Upper lobe of right lung (tissue), 1 donor: Measurements from ENCODE around the gene ZNF385C. TPM values are rescaled to one million over a fixed set of nuclear protein-coding genes. Genes with fewer than 3 reads are reported as not detected.

ENCODE experiments used
- ATAC-seq: fragments of 200-7000 bp; cut with Tn5 transposase; one replicate; pipeline ENCODE4 v1.9.1; 2020; ENCODE audit warnings: mild to moderate bottlenecking, moderate library complexity
- DNase-seq: peaks from one replicate; pipeline ENCODE4 v3.0.0-alpha.2; 2020
- H3K27ac ChIP-seq: fragments of 200-600 bp; one replicate; pipeline ENCODE4 v1.8.0; 2022
- H3K27me3 ChIP-seq: fragments of 200-600 bp; one replicate; pipeline ENCODE4 v1.8.0; 2022; ENCODE audit warnings: mild to moderate bottlenecking
- H3K36me3 ChIP-seq: fragments of 200-600 bp; one replicate; pipeline ENCODE4 v1.8.0; 2022
- H3K4me1 ChIP-seq: fragments of 200-600 bp; one replicate; pipeline ENCODE4 v1.8.0; 2022
- H3K4me3 ChIP-seq: fragments of 200-600 bp; one replicate; pipeline ENCODE4 v1.8.0; 2022; ENCODE audit warnings: mild to moderate bottlenecking
- H3K9me3 ChIP-seq: fragments of 200-600 bp; one replicate; pipeline ENCODE4 v1.8.0; 2022
- CTCF ChIP-seq: fragments of 200-600 bp; IDR thresholded peaks from one replicate; pipeline ENCODE4 v1.8.0; 2022; ENCODE audit warnings: antibody characterized with exemption
- intact Hi-C: fragments of 100-400 bp; cut with DNase I; formaldehyde crosslinking; loops from one replicate; pipeline ENCODE4 v1.11.0; 2022
- total RNA-seq: library from RNA; stranded (reverse); fragmentation: NEBNext Ultra II Directional; extraction: Animal tissue kit (Norgen Biotek cat#: 25700); gene quantifications from one replicate; pipeline ENCODE4 v1.2.1, GENCODE V29; 2021
- donor health status: DM: no; HTN: yes; CAD: no; lungs with severe emphysema.

ZNF385C gene
- total RNA-seq, 1 donor from 2014 or later: 0.78 TPM

DNA sequence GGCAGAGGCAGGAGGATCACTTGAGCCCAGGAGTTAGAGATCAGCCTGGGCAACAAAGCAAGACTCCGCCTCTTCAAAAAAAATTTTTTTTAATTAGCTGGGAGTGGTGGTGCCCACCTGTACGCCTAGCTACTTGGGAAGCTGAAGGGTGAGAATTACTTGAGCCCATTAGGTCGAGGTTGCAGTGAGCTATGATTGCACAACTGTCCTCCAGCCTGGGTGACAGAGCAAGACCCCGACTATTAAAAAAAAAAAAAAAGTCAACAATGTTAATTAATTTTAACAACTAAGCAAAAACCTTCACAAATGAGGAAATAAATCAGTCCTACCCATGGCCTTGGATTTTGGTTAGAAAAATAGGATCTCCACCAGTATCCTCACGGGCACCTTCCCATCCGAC is 8.9 kb upstream of the ZNF385C start:
- H3K36me3 ChIP-seq: peaks cover 44% of the 10 kb centered on the region
- H3K9me3 ChIP-seq: no peaks in the 10 kb centered on the region
- peaks cover 11% of the 10 kb centered on the region for H3K4me1 ChIP-seq
- no peak for TF ChIP-seq CTCF
- no peak overlapping the region for H3K27ac ChIP-seq
- no peaks in the 10 kb centered on the region for H3K27me3 ChIP-seq
- DNase-seq: no peak
- intact Hi-C loops: no loop called here
- no peak for ATAC-seq
- H3K4me3 ChIP-seq: no peak overlapping the region

DNA sequence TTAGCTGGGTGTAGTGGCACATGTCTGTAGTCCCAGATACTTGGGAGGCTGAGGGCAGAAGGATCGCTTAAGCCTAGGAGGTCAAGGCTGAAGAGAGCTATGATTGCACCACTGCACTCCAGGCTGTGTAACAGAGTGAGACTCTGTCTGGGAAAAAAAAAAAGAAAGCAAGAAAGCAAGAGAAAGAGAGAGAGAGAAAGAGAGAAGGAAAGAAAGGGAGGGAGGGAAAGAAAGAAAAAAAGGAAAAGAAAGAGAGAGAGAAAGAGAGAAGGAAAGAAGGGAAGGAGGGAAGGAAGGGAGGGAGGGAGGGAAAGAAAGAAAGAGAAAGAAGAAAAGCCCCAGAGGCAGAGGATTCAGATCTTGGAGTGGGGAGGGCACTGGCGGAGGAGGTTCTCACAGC is 7.7 kb upstream of the ZNF385C start:
- ATAC-seq (no peak), DNase-seq (no peak)
- H3K4me3 ChIP-seq: no peak overlapping the region
- H3K36me3 ChIP-seq: peaks cover 44% of the 10 kb centered on the region
- no peak for TF ChIP-seq CTCF
- H3K27me3 ChIP-seq: no peaks in the 10 kb centered on the region
- no peak overlapping the region for H3K27ac ChIP-seq
- intact Hi-C loops: no loop called here
- peaks cover 2% of the 10 kb centered on the region for H3K4me1 ChIP-seq
- H3K9me3 ChIP-seq: no peaks in the 10 kb centered on the region

DNA sequence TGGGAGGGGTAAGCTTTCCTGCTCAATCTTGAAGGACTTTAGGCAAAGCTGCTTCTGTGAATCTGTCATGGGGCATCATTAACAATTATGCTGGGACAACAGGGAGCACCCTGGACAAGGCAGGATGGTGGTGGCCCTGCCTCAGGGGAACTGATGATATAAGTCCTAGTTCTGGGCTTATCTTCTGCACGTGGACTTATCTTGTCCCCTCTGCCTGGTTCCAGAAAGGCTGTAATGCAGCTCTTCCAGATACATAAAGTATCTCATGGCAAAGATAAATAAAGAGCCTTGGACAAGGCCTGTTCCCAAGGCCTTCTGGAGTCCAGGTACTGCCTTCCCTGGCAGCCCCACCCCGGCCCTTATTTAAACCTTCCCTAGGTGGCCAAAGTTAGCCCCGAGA is 6.0 kb upstream of the ZNF385C start:
- Histone ChIP-seq H3K4me3 (no peak overlapping the region), H3K27ac (no peak overlapping the region), H3K36me3 (peaks cover 41% of the 10 kb centered on the region), H3K27me3 (no peaks in the 10 kb centered on the region), H3K4me1 (no peaks in the 10 kb centered on the region), H3K9me3 (no peaks in the 10 kb centered on the region)
- no peak for ATAC-seq
- DNase-seq: no peak
- intact Hi-C loops: no loop called here
- no peak for TF ChIP-seq CTCF

DNA sequence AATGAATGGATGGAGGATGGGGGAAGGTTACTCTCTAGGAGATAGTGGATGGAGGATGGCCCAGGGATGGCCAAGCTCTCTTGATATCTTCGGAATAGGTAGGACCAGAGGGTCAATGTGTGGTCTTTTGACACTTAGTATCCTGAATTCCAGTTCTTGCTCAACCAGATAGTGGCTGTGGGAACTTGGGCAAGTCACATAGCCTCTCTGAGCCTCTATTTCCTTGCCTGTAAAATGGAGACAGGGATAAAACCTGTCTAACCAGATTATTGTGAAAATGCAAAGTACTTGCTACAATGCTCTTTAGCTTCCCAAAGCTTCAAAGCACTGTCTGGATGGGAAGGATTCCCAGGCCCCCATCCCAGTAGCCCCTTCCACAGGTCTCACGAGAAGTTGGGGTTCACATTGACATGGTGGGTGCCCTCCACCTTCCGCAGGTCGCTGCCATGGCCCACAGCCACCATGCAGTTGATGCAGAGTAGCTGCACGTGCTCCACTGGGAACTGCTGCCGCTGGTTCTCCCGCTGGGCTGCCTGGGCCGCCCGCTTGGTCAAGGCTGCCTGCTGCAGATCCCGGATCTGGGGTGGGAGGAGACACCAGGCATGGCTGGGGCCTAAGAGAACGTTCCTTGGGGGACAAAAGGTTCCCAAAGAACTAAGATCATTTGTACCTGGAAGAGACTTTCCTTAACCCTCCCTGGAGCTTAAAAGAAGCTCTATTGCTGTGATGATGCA is 5.1 kb upstream of the ZNF385C start:
- no peak for ATAC-seq
- no peak for DNase-seq

DNA sequence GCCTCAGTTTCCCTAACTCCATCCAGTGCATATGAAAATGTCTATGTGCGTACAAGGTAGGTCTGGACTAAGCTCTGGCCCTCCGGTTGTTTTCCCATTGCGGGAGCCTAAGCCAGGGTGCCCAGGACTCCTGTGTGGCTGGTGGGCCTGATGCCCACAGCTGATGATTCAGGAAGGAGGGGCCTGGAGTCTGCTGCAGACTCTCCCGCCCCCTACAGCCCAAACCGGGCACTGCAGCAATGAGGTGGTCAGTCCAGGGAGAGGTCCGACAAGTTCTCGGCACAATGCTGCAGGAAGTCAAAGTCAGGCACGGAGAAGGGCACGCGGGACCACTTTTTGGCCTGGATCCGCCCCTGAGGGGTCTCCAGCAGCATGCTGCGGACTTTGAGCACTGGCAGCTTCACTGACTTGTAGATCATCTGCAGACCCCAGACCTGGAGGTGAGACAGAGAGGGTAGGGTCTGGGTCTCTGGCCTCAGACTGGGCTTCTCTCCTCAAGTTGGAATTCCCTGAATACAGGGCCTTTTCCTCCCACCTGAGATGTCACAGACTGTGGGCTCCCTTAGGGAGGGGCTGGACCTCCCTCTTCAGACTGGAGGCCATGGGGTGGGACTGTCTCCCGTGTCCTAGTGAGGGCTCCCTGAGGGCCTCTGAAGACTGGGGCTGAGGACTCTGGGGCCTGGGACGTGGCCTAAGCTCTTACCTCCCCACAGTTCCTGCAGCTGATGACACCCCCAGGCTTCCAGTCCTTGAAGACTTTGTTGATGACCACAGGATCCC is 3.4 kb upstream of the ZNF385C start:
- ATAC-seq (peak; percentile 86), DNase-seq (peak; percentile 89)
- no peak overlapping the region for H3K4me3 ChIP-seq
- intact Hi-C loops: no loop called here
- no peaks in the 10 kb centered on the region for H3K9me3 ChIP-seq
- TF ChIP-seq CTCF: peak; percentile 77
- peaks cover 25% of the 10 kb centered on the region for H3K36me3 ChIP-seq
- H3K27ac ChIP-seq: no peak overlapping the region
- H3K4me1 ChIP-seq: peaks cover 4% of the 10 kb centered on the region
- H3K27me3 ChIP-seq: peaks cover 13% of the 10 kb centered on the region

More for the DNA sequence above, 5.1 kb upstream of the ZNF385C start:
- no peak for TF ChIP-seq CTCF
- intact Hi-C loops: no loop called here
- H3K27me3 ChIP-seq: no peaks in the 10 kb centered on the region
- H3K9me3 ChIP-seq: no peaks in the 10 kb centered on the region
- no peak overlapping the region for H3K4me3 ChIP-seq
- H3K4me1 ChIP-seq: no peaks in the 10 kb centered on the region
- peaks cover 32% of the 10 kb centered on the region for H3K36me3 ChIP-seq
- H3K27ac ChIP-seq: no peak overlapping the region
